GM19193 (cell line): Measurements from ENCODE around the gene ZCCHC2.

Experiments
- POLR2A ChIP-seq: IDR thresholded peaks from 4 replicates; pipeline ENCODE4 v1.6.1; 2011; ENCODE audit not compliant: insufficient read depth, insufficient read length; ENCODE audit errors: extremely low read depth

Gene ZCCHC2

GRCh38 chr18:62576271-62576670, 53.4 kb downstream of the ZCCHC2 start:
- no peak for TF ChIP-seq POLR2A

GRCh38 chr18:62576845-62577512, 54.2 kb downstream of the ZCCHC2 start:
- TF ChIP-seq POLR2A = no peak

GRCh38 chr18:62577765-62578164, 54.9 kb downstream of the ZCCHC2 start:
- TF ChIP-seq POLR2A = no peak

GRCh38 chr18:62578980-62579511, 56.2 kb downstream of the ZCCHC2 start:
- no peak for TF ChIP-seq POLR2A

- TF ChIP-seq POLR2A = no peak
Observed at GRCh38 chr18:62583376-62583775, 60.6 kb downstream of the ZCCHC2 start.

GRCh38 chr18:62584241-62585120, 61.7 kb downstream of the ZCCHC2 start:
- no peak for TF ChIP-seq POLR2A

- TF ChIP-seq POLR2A = no peak
Observed at GRCh38 chr18:62585274-62586150, 62.7 kb downstream of the ZCCHC2 start.

GRCh38 chr18:62586151-62586774, 63.4 kb downstream of the ZCCHC2 start:
- no peak for TF ChIP-seq POLR2A

- TF ChIP-seq POLR2A = no peak
Observed at GRCh38 chr18:62586781-62587487, 64.1 kb downstream of the ZCCHC2 start.

GRCh38 chr18:62587689-62588088, 64.9 kb downstream of the ZCCHC2 start:
- no peak for TF ChIP-seq POLR2A

- TF ChIP-seq POLR2A = no peak
Observed at GRCh38 chr18:62588217-62588616, 65.4 kb downstream of the ZCCHC2 start.

- TF ChIP-seq POLR2A = no peak
Observed at GRCh38 chr18:62590799-62591590, 68.2 kb downstream of the ZCCHC2 start.
